HG03565 (cell line): ENCODE results near the gene DCANP1.

Source experiments
- ATAC-seq: cut with Tn5 transposase; IDR thresholded peaks from one replicate; pipeline ENCODE4 v1.9.1; 2021; ENCODE audit warnings: mild to moderate bottlenecking, moderate library complexity; ENCODE audit not compliant: unreplicated experiment

Gene DCANP1

GRCh38 chr5:135426102-135427082, 20.8 kb downstream of the DCANP1 start:
- ATAC-seq: peak; percentile 82

GRCh38 chr5:135425641-135426040, 21.5 kb downstream of the DCANP1 start:
- ATAC-seq: no peak

GRCh38 chr5:135423846-135424168, 23.3 kb downstream of the DCANP1 start:
- ATAC-seq: no peak

DNA sequence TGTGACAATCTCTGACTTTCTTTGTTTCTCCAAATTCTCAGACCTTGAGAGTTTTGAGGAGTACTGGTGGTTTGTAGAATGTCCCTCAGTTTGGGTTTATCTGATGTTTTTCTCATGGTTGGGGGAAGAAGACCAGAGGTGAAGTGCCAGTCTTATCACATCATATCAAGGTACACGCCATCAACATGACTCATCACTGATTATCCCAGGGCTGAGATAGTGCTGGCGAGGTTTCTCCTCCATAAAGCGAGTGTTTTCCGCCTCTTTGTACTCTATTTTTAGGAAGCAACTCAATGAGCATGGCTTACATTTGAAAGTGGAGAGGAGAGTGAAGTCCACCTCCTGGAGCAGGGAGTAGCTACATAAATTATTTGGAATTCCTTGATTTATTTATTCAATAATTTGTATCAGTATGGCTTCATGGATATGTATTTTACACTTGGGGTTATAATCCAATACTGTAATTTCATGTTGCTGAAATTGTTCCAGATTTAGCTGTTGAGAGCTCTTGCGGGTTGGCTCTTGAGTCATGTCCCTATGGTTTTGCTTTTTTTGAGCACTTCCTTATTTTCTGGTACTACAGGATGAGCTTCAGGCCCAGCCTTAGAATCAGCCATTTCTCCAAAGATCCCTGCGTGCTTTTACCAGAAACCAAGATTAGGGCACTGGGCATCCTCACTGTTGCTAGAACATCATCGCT, 23.9 kb downstream of the DCANP1 start:
- ATAC-seq: no peak

- no peak for ATAC-seq
These were observed 24.7 kb downstream of the DCANP1 start for GRCh38 chr5:135422419-135422818.

GRCh38 chr5:135417083-135417482, 30.1 kb downstream of the DCANP1 start:
- no peak for ATAC-seq

DNA sequence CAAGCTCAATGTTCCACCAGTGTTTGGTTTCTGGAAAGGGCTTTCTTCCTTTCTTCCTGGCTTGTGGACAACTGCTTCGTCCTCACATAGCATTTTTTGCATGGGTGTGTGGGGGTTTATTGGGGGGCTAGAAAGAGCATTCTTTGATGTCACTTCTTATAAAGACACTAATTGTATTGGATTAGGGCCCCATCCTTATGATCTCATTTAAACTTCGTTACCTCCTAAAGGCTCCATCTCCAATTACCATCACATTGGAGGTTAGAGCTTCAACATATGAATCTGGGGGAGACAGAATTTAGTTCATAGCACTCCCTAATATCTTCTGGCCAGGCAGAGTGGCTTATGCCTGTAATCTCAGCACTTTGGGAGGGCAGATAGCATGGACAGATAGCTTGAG, 42.1 kb downstream of the DCANP1 start:
- ATAC-seq: no peak

GRCh38 chr5:135402031-135402430, 45.1 kb downstream of the DCANP1 start:
- ATAC-seq: no peak

- no peak for ATAC-seq
These were observed 46.3 kb downstream of the DCANP1 start for GRCh38 chr5:135400866-135401265.

DNA sequence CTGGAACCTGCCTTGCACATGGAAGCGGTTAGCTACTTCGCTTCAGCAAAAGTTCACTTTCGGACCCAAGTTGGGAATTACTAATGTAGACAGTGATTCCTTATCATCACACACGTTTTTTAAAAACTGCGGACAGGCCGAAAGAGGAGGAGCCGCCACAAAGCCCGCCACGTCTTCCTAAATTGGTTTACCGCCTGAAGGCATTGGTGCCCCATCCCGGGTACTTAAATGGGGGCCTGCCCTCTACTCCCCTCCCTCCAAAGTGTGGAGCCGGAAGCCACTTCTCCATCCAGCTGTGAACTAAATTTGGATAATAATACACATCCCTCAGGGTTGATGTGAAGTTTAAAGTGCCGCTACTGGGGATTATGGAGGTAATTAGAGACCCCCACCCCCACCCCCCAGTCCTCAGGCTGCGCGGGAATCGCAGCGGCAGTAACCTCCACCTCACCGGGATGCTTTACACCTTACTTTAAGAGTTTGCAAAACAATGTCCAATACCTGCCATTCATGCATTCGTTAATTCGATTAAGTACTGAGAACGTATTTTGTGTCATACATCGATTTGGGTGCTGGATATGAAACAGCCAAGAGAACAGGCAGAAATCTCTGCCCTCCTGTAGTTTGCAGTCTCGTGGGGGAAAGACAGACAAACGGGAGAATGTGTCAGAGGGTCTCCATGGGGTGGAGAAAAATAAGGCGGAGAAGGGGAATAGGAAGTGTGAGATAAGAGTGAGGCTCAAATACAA, 47.2 kb downstream of the DCANP1 start:
- ATAC-seq: no peak

DNA sequence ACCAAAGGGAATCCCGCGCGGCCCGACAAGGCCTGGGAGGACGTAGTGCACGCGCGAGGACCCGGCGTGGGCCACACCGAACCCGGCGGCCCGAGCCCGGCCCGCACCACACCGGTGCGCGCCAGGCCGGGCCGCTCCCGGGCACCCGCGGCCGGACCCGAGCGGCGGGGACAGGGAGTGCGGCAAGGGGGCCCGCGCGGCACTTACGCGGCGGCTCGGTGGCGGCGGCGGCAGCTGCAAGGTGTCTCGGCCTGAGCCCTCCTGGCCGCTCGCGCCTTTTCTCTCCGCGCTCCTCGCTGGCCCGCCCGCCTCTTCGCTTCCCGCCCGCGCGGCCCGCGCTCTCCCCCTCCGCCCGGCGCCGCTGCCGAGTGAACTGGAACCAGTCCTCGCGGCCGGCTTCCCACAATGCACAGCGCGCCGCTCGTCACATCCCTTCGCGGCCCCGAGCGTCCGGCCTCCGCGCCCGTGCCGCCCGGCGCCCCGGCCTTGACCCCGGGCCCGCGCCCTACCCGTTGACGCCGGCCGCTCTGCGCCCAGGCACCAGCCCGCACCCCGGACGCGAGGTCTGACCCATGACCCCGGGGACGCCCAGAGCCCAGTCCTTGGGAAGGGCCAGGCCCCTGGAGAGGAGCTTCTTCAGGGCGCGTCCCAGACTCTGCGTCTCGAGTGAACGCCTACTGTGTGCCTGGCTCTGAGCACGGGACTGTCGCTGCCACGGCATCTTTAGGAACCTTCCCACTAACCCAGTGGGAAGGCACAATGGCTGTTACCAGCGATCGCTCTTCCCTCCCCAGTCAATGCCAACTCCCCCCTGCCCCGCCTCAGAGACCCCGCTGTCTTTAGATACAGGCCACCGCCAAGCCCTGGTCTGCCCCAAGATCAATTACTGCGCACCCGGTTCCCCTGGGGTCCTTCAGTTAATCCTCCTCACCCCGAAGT, 48.0 kb downstream of the DCANP1 start, which contains the start of gene MACROH2A1:
TSS of gene MACROH2A1 (minus strand) at position 377 of the 939 bp plus-strand sequence. CDS start 10,138 bp downstream, outside the sequence.
- ATAC-seq: peak; percentile 83

GRCh38 chr5:135398160-135398854, 48.8 kb downstream of the DCANP1 start:
- ATAC-seq: peak; percentile 18

DNA sequence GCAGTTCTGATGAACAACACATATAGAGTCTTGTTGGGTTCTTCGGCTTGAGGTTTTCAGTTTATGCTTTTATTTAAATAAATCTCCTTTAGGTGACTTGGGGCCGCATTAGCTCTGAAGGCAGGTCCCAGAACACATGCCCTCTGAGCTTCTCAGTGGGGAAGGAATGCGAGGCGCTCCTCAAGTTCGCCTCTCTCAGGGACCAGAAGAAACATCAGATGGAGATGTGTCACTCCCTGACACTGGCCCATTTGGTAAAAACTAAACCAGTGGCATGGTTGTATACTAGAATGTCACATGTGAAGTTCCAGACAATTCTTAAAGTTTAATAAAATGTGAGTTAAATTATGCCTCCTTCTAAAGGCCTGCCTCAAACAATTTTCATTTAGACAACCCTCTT, 50.1 kb downstream of the DCANP1 start:
- ATAC-seq: no peak

GRCh38 chr5:135396459-135397055, 50.6 kb downstream of the DCANP1 start:
- no peak for ATAC-seq

DNA sequence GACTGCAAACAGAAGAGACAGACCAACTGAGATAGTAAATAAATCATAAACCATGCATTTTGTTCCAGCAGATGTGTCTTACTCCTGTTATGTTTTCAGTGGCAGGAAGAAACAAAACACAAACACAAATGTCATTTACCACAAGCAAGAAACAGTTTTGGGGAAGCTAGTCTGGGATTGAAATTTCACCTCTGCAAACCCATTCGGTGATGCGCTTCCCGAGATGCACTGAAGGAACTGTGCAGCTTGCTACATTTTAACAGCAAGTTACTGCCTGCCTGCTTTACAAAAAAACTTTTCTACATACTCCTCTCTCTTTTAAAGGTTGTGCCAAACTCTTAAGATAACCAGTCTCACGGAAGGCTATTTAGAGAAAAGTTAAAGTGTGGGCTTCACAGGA, 51.3 kb downstream of the DCANP1 start:
- ATAC-seq: no peak

DNA sequence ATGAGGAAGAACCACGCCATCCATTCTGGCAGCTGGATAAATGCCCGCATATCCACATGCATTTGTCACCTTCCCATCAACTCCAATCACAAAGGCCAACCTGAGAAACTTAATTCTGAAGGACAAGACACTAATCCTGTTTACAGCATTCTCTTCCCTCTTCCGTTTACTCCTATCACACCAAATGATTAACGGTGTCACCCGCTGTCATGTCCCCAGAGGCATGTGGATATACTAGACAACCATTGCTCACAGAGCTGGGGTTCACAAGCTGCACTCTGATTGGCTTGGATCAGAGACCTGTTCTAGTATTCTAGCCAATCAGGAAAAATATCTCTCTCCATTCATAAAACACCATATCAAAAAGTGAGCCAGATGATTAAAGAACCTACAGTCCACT, 51.7 kb downstream of the DCANP1 start:
- ATAC-seq: no peak
